Ovary (tissue), 9 donors: ENCODE results near the gene PLEKHA7. TPM values are rescaled to one million over a fixed set of nuclear protein-coding genes. Genes with fewer than 3 reads are reported as not detected.

Source experiments
- DNase-seq, 5 donors: peaks; one replicate each; pipeline ENCODE4 v3.0.0-alpha.2; 2019 to 2020
- H3K27ac ChIP-seq, 2 donors: fragments of 200-600 bp; one replicate each; pipeline versions ENCODE4 v1.5.1 to v1.8.0; 2019 to 2022
- H3K27me3 ChIP-seq: fragments of 200-600 bp; one replicate; pipeline ENCODE4 v1.8.0; 2022
- H3K36me3 ChIP-seq: fragments of 200-600 bp; sonication (generic); one replicate; pipeline ENCODE4 v1.5.1; 2019
- H3K4me1 ChIP-seq: one replicate; pipeline ENCODE4 v1.8.1; 2013; ENCODE audit warnings: mild to moderate bottlenecking, moderate library complexity; ENCODE audit not compliant: insufficient read depth
- H3K4me3 ChIP-seq: fragments of 200-600 bp; sonication (generic); one replicate; pipeline ENCODE4 v1.5.1; 2017
- H3K9me3 ChIP-seq, 2 donors: fragments of 200-600 bp in 1 of 2; sonication (generic) in 1 of 2; one replicate each; pipeline versions ENCODE4 v1.5.1 to v1.8.1; 2013 to 2019; ENCODE audit warnings: mild to moderate bottlenecking in 1 of 2, moderate library complexity in 1 of 2
- CTCF ChIP-seq, 3 donors: fragments of 450-650 bp in 2 of 3; fragments of 200-600 bp in 1 of 3; IDR thresholded peaks; one replicate each; pipeline versions ENCODE4 v1.5.1 to v1.8.0; 2016 to 2022; ENCODE audit warnings: antibody characterized with exemption in 3 of 3, mild to moderate bottlenecking in 1 of 3
- EP300 ChIP-seq: sonication (generic); formaldehyde crosslinking; IDR thresholded peaks from one replicate; pipeline ENCODE4 v1.6.1; 2017; ENCODE audit warnings: antibody characterized with exemption
- POLR2A ChIP-seq: fragments of 450-650 bp; IDR thresholded peaks from one replicate; pipeline ENCODE4 v1.6.1; 2017; ENCODE audit warnings: antibody characterized with exemption, mild to moderate bottlenecking, moderate library complexity
- WGBS, 3 donors: extraction: QIAGEN DNeasy Blood & Tissue Kit in 1 of 3; methylation state at CpG; one replicate each; pipeline versions ENCODE4 v1.1.5 to v1.1.7; 2013 to 2017; 5-methylcytosine and 5-hydroxymethylcytosine counted together
- intact Hi-C, 4 donors: fragments of 100-400 bp; cut with DNase I; formaldehyde crosslinking; loops; one replicate each; pipeline versions ENCODE4 v1.11.0 to v1.15.1; 2022 to 2023
- polyA plus RNA-seq, 2 donors: library from polyadenylated mRNA; stranded (reverse); fragments of 200-250 nt in 1 of 2; fragments of 350-450 nt in 1 of 2; fragmentation: Illumina TruSeq in 1 of 2; extraction: RNeasy Lipid Tissue Mini Kit (QIAGEN cat#74804) in 1 of 2; gene quantifications; one replicate each; pipeline ENCODE4 v1.2.3, GENCODE V29; 2013 to 2014
- total RNA-seq, 7 donors: library from RNA; depleted of rRNA in 2 of 7; stranded (reverse); fragments of >200 nt in 2 of 7; fragmentation: NEBNext Ultra II Directional in 3 of 7; extraction: Animal tissue kit (Norgen Biotek cat#: 25700) in 3 of 7; gene quantifications; one replicate each; pipeline versions ENCODE4 v1.1.0 to v1.2.4, GENCODE V29; 2016 to 2023
- donor health status: DM: no; HTN: no; CAD: no; lungs with moderate emphysema.
- donor health status: DM: no; HTN: no; CAD: no.
- donor health status: Bipolar disorder and iron deficiency.
- donor health status: DM: yes; HTN: yes; CAD: no.
- donor health status: DM: no; HTN: no; CAD: no.
- donor health status: DM: yes; HTN: yes; CAD: no.

PLEKHA7 gene
- total and polyA plus RNA-seq, 9 donors, result 9.6 to 29.5 (median 15.9) TPM

- 90 to 93% (median 91%) methylated on average over 15 to 16 of the region's 16 CpGs for WGBS, 3 donors
- H3K27ac ChIP-seq, result no peak overlapping the region
- no peak for DNase-seq
- H3K9me3 ChIP-seq, result no peaks in the 10 kb centered on the region
- H3K4me3 ChIP-seq, result no peak overlapping the region
- H3K4me1 ChIP-seq, result no peaks in the 10 kb centered on the region
- H3K27me3 ChIP-seq, result no peaks in the 10 kb centered on the region
- intact Hi-C loops, result no loop called here
- TF ChIP-seq EP300 (no peak), CTCF (IDR thresholded peaks at IDR 0.05) (no peak), POLR2A (no peak)
- no peaks in the 10 kb centered on the region for H3K36me3 ChIP-seq
Observed at GRCh38 chr11:16790486-16791190, 223.6 kb downstream of the PLEKHA7 start.

- intact Hi-C loops, result no loop called here
- H3K27me3 ChIP-seq, result no peaks in the 10 kb centered on the region
- no peak overlapping the region for H3K27ac ChIP-seq
- DNase-seq, result no peak
- no peak for TF ChIP-seq EP300
- no peak for TF ChIP-seq CTCF (IDR thresholded peaks at IDR 0.05)
- TF ChIP-seq POLR2A, result no peak
- H3K4me1 ChIP-seq, result no peaks in the 10 kb centered on the region
- no peaks in the 10 kb centered on the region for H3K9me3 ChIP-seq
- no peak overlapping the region for H3K4me3 ChIP-seq
- WGBS, 3 donors, result 84 to 91% (median 90%) methylated on average over 10 of the region's 10 CpGs
- no peaks in the 10 kb centered on the region for H3K36me3 ChIP-seq
Observed at GRCh38 chr11:16789560-16790485, 224.4 kb downstream of the PLEKHA7 start.

- no peak overlapping the region for H3K4me3 ChIP-seq
- no peaks in the 10 kb centered on the region for H3K4me1 ChIP-seq
- no peaks in the 10 kb centered on the region for H3K27me3 ChIP-seq
- WGBS, 3 donors, result 93 to 94% (median 93%) methylated on average over 13 of the region's 13 CpGs
- H3K9me3 ChIP-seq, result no peaks in the 10 kb centered on the region
- intact Hi-C loops, result no loop called here
- TF ChIP-seq CTCF (IDR thresholded peaks at IDR 0.05) (no peak), EP300 (no peak), POLR2A (no peak)
- H3K27ac ChIP-seq, result no peak overlapping the region
- no peak for DNase-seq
- no peaks in the 10 kb centered on the region for H3K36me3 ChIP-seq
Observed at GRCh38 chr11:16789063-16789420, 225.2 kb downstream of the PLEKHA7 start.

GRCh38 chr11:16788141-16789062 is 225.8 kb downstream of the PLEKHA7 start:
- TF ChIP-seq POLR2A (no peak), CTCF (IDR thresholded peaks at IDR 0.05) (peak; percentile 37 to 69 (median 59))
- Histone ChIP-seq H3K4me1 (no peaks in the 10 kb centered on the region), H3K4me3 (no peak overlapping the region), H3K36me3 (no peaks in the 10 kb centered on the region), H3K27me3 (no peaks in the 10 kb centered on the region), H3K27ac (no peak overlapping the region), H3K9me3 (no peaks in the 10 kb centered on the region)
- WGBS, 3 donors, result 62 to 65% (median 63%) methylated on average over 17 of the region's 17 CpGs
- intact Hi-C loops, result no loop called here
- peak; percentile 40 to 81 (median 67) for DNase-seq
